PC-3 (cell line): ENCODE data around the gene UTF1. TPM values are rescaled to one million over a fixed set of nuclear protein-coding genes. Genes with fewer than 3 reads are reported as not detected.

Source experiments
- ATAC-seq: fragments of 200-7000 bp; cut with Tn5 transposase; 2 replicates; pipeline ENCODE4 v1.9.1; 2020; ENCODE audit warnings: mild to moderate bottlenecking, moderate library complexity
- BruUV-seq: library from RNA; stranded (reverse); fragments of 400-500 nt; replicated peaks from 2 replicates; lab custom pipeline; 2021; lab: Mats Ljungman, UMichigan
- CTCF ChIA-PET: fragments of 300-600 bp; sonication (Branson Sonifier 250); formaldehyde crosslinking; loops from one replicate; lab custom pipeline; 2022; ENCODE audit warnings: antibody characterized with exemption; lab: Charles Lee
- POLR2A ChIA-PET: fragments of 300-600 bp; sonication (Branson Sonifier 250); formaldehyde crosslinking; loops from one replicate; lab custom pipeline; 2022; ENCODE audit warnings: antibody characterized with exemption; ENCODE audit not compliant: unreplicated experiment; lab: Charles Lee
- DNase-seq: peaks from one replicate; pipeline ENCODE4 v3.0.0-alpha.2; 2015
- H2AFZ ChIP-seq: fragments of 300-600 bp; sonication (generic); 2 replicates; pipeline ENCODE4 v1.6.0; 2016; ENCODE audit warnings: antibody characterized with exemption, low read length
- H3F3A ChIP-seq: fragments of 300-600 bp; sonication (generic); one replicate; pipeline ENCODE4 v1.6.0; 2017; ENCODE audit warnings: antibody characterized with exemption, low read length, control low read depth, mild to moderate bottlenecking; ENCODE audit not compliant: unreplicated experiment
- H3K27ac ChIP-seq: fragments of 300-600 bp; sonication (generic); 2 replicates; pipeline ENCODE4 v1.5.1; 2016; ENCODE audit warnings: mild to moderate bottlenecking, low read length
- H3K27me3 ChIP-seq: fragments of 300-600 bp; sonication (generic); 2 replicates; pipeline ENCODE4 v1.6.1; 2016; ENCODE audit warnings: low read length, mixed read lengths
- H3K36me3 ChIP-seq: fragments of 300-600 bp; sonication (generic); 2 replicates; pipeline ENCODE4 v1.6.1; 2016; ENCODE audit warnings: low read depth, mixed run types, low read length, mixed read lengths
- H3K4me1 ChIP-seq: fragments of 300-600 bp; sonication (generic); 2 replicates; pipeline ENCODE4 v1.5.1; 2016; ENCODE audit warnings: low read length; ENCODE audit not compliant: insufficient read depth
- H3K4me2 ChIP-seq: fragments of 300-600 bp; sonication (generic); 2 replicates; pipeline ENCODE4 v1.6.0; 2016; ENCODE audit warnings: low read length
- H3K4me3 ChIP-seq: fragments of 300-600 bp; sonication (generic); 2 replicates; pipeline ENCODE4 v1.5.1; 2016; ENCODE audit warnings: mild to moderate bottlenecking, low read length, mixed read lengths
- H3K79me2 ChIP-seq: fragments of 300-600 bp; sonication (generic); 2 replicates; pipeline ENCODE4 v1.6.1; 2017; ENCODE audit warnings: low read length, mixed read lengths
- H3K9ac ChIP-seq: fragments of 300-600 bp; sonication (generic); 2 replicates; pipeline ENCODE4 v1.6.0; 2016; ENCODE audit warnings: mild to moderate bottlenecking, low read length
- H3K9me2 ChIP-seq: fragments of 300-600 bp; sonication (generic); replicated peaks from 2 replicates; pipeline ENCODE4 v1.6.1; 2016; ENCODE audit warnings: mixed run types, low read length, mixed read lengths
- H3K9me3 ChIP-seq: fragments of 300-600 bp; sonication (generic); 2 replicates; pipeline ENCODE4 v1.6.1; 2016; ENCODE audit warnings: low read length, mixed read lengths
- H4K20me1 ChIP-seq: fragments of 300-600 bp; sonication (generic); 2 replicates; pipeline ENCODE4 v1.6.1; 2016; ENCODE audit warnings: low read length, mixed read lengths
- EZH2 ChIP-seq: fragments of 300-600 bp; sonication (generic); IDR thresholded peaks from one replicate; pipeline ENCODE4 v1.6.1; 2017; ENCODE audit warnings: antibody characterized with exemption, mild to moderate bottlenecking, low read length; ENCODE audit not compliant: unreplicated experiment
- EZH2phosphoT487 ChIP-seq: fragments of 300-600 bp; sonication (generic); IDR thresholded peaks from 2 replicates; pipeline ENCODE4 v1.6.1; 2018; ENCODE audit warnings: mild to moderate bottlenecking, antibody characterized with exemption, low read length, borderline replicate concordance
- intact Hi-C: fragments of 100-400 bp; cut with micrococcal nuclease; formaldehyde crosslinking; loops from 2 replicates; pipeline ENCODE4 v1.9.0; 2023
- total RNA-seq: library from RNA; depleted of rRNA; stranded (reverse); fragments of >200 nt; gene quantifications from 2 replicates; pipeline ENCODE4 v1.2.3, GENCODE V29; 2014
- TF ChIP-seq, protein P1 (sequence below): fragments of 300-600 bp; sonication (generic); conservative IDR thresholded peaks from 2 replicates; pipeline ENCODE4 v1.5.1; 2017; ENCODE audit warnings: antibody characterized with exemption, low read depth, mild to moderate bottlenecking, low read length

Gene UTF1
- total RNA-seq, 1 experiment from 2014 or later, result not detected

DNA sequence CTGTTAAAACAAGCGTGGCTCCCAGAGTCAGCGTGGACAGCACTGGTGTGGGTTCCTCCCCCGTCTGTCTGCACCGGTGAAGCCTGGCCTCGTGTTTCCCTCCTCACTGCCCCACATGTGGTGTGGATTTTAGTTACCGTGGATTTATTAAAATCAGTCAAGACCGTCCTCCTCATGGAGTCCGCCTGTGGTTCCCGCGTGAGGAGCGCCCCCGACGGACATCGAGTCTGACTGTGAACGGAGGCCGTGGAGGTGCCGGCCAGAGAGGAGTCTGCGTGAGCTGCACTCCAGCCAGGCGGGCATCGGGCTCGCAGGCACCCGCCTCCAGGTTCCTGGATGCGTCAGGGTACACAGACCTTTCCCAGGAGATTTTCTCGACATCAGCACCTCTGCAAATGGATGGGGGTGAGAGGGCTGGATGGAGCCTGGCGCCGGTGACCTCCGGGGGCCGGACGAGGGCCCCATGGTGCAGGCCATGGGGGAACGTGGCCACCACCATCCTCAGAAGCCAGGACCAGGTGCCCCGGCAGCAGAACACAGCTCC lies 26.3 kb upstream of the UTF1 start:
- Histone ChIP-seq H3K36me3 (no peaks in the 10 kb centered on the region), H3K9me2 (no peaks in the 10 kb centered on the region), H4K20me1 (no peaks in the 10 kb centered on the region), H3K4me2 (no peak overlapping the region), H3K4me3 (no peak overlapping the region), H2AFZ (no peak overlapping the region), H3K4me1 (no peaks in the 10 kb centered on the region), H3K9ac (no peak overlapping the region), H3K27ac (no peak overlapping the region), H3K27me3 (peaks cover 28% of the 10 kb centered on the region), H3K79me2 (no peaks in the 10 kb centered on the region), H3K9me3 (no peaks in the 10 kb centered on the region), H3F3A (no peaks in the 10 kb centered on the region)
- ATAC-seq (no peak), DNase-seq (no peak)
- no peak for TF ChIP-seq EZH2phosphoT487
- TF ChIP-seq, protein P1, sequence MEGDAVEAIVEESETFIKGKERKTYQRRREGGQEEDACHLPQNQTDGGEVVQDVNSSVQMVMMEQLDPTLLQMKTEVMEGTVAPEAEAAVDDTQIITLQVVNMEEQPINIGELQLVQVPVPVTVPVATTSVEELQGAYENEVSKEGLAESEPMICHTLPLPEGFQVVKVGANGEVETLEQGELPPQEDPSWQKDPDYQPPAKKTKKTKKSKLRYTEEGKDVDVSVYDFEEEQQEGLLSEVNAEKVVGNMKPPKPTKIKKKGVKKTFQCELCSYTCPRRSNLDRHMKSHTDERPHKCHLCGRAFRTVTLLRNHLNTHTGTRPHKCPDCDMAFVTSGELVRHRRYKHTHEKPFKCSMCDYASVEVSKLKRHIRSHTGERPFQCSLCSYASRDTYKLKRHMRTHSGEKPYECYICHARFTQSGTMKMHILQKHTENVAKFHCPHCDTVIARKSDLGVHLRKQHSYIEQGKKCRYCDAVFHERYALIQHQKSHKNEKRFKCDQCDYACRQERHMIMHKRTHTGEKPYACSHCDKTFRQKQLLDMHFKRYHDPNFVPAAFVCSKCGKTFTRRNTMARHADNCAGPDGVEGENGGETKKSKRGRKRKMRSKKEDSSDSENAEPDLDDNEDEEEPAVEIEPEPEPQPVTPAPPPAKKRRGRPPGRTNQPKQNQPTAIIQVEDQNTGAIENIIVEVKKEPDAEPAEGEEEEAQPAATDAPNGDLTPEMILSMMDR, result no peak
- no peak for TF ChIP-seq EZH2
- POLR2A ChIA-PET, result no interaction called here
- BruUV-seq, result no TSS peak
- intact Hi-C loops, result no loop called here
- CTCF ChIA-PET, result no interaction called here

DNA sequence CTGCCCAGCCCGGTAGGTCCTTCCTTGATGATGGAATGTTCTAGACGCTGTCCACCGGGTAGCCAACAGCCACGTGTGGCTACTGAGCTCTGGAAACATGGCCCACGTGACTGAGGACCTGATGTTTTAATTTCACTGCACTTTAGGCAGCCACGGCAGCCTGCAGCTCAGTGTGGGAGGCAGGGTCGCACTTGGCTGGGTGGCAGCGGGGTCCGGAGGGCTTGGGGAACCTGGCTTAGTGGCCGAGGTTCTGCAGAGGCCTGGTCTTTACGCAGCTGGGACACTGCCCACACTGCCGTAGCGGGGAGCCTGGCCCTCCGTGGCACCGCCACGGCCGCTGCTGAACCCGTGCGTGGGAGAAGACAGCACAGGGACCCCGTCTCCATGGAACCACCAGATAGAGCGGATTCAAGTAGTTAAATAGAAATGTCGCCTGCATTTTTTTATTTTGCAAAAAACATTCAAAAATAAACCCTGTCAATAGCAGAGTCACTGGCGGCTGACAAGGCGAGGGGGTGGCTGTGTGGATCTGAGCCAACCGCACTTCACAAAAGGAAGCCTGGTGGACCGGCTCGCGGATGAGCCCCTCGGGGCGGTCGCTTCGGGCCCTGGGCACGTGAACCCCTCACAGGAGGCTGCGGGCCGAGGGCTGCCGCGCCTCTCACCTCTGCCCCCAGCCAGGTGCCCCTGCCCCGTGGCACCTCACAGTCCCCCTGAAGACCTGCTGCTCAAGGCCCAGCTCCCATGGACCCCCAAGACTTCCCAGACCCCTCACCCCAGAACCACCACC lies 25.6 kb upstream of the UTF1 start:
- Histone ChIP-seq H3K9ac (no peak overlapping the region), H3K4me3 (no peak overlapping the region), H2AFZ (no peak overlapping the region), H3K9me3 (no peaks in the 10 kb centered on the region), H3K27me3 (peaks cover 24% of the 10 kb centered on the region), H3K36me3 (no peaks in the 10 kb centered on the region), H3K4me1 (no peaks in the 10 kb centered on the region), H3F3A (no peaks in the 10 kb centered on the region), H3K79me2 (no peaks in the 10 kb centered on the region), H4K20me1 (no peaks in the 10 kb centered on the region), H3K4me2 (no peak overlapping the region), H3K27ac (no peak overlapping the region), H3K9me2 (no peaks in the 10 kb centered on the region)
- DNase-seq (no peak), ATAC-seq (no peak)
- POLR2A ChIA-PET, result no interaction called here
- intact Hi-C loops, result no loop called here
- CTCF ChIA-PET, result no interaction called here
- no TSS peak for BruUV-seq
- TF ChIP-seq, protein P1, result no peak
- TF ChIP-seq EZH2phosphoT487 (no peak), EZH2 (no peak)

DNA sequence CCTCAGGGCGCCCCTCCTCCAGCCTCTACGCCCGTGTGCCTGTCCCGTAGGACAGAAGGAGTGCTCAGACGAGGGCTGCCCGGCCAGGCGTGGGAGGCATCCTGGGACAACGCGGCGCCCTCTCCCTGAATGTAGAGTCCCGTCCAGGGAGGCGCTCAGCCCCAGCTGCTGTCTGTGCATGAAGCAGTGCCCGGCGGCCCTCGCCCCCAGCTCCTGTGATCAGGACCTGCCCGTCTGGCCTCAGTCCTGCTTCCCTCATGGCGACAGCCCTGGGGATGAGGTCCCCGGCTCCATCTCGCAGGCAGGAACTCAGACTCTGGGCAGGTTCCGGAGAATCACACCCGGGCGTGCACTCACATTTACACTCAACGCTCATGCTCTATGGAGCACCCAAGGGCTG lies 24.9 kb upstream of the UTF1 start:
- no TSS peak for BruUV-seq
- intact Hi-C loops, result no loop called here
- CTCF ChIA-PET, result no interaction called here

More for the DNA sequence above, 24.9 kb upstream of the UTF1 start:
- H3K79me2 ChIP-seq, result no peaks in the 10 kb centered on the region
- H3K9me2 ChIP-seq, result no peaks in the 10 kb centered on the region
- no peak overlapping the region for H3K27ac ChIP-seq
- H3F3A ChIP-seq, result no peaks in the 10 kb centered on the region
- DNase-seq (no peak), ATAC-seq (no peak)
- H3K9ac ChIP-seq, result no peak overlapping the region
- peaks cover 17% of the 10 kb centered on the region for H3K27me3 ChIP-seq
- H4K20me1 ChIP-seq, result no peaks in the 10 kb centered on the region
- POLR2A ChIA-PET, result no interaction called here
- no peak overlapping the region for H2AFZ ChIP-seq
- no peaks in the 10 kb centered on the region for H3K9me3 ChIP-seq
- no peaks in the 10 kb centered on the region for H3K36me3 ChIP-seq
- no peak overlapping the region for H3K4me2 ChIP-seq
- TF ChIP-seq EZH2 (no peak), EZH2phosphoT487 (no peak)
- TF ChIP-seq, protein P1, result no peak
- no peak overlapping the region for H3K4me3 ChIP-seq
- no peaks in the 10 kb centered on the region for H3K4me1 ChIP-seq
